ENCODE measurements around the gene NIPAL1.

NIPAL1 gene

DNA sequence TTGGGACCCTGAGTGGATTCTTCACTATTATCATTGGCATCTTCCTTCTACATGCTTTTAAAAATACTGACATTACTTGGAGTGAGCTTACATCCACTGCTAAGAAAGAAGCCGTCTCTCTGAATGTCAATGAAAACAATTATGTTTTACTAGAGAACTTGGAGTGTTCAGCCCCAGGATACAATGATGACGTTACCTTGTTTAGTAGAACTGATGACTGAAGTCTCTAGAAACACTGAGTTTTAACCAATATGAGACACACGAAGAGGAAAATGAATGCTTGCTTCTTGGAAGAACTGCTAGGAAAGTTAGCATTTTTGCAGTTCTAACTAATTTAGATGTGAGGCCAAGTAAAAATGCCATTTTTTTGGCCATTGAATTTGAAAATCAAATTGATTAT, 19.4 kb downstream of the NIPAL1 start:
- Mint-ChIP-seq H3K4me1 (ENCODE audit: low read depth) (peaks cover 52% of the 10 kb centered on the region), H3K9me3 (ENCODE audit: low read depth) (no peaks in the 10 kb centered on the region), H3K36me3 (peaks cover 2% of the 10 kb centered on the region), H3K4me3 (peak overlapping the region; percentile 64), H3K27ac (peak overlapping the region; percentile 93), H3K27me3 (no peaks in the 10 kb centered on the region)

DNA sequence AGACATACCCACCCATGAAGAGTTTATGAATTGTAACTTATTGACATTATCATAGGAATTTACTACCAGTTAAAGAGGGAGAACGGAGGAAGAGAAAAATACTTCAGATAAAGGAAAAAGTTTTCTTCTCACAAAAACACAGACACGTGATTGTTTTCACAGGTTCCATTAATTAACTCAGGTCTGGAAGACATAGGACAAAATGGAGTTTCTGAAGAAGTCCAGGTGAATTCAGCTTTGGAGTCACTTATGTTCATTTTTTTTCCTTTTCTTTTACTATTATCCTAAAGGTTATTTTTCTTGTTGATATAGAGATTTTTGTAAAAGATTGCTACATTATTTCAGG, 20.5 kb downstream of the NIPAL1 start:
- H3K4me1 Mint-ChIP-seq (ENCODE audit: low read depth), result peaks cover 60% of the 10 kb centered on the region
- no peaks in the 10 kb centered on the region for H3K9me3 Mint-ChIP-seq (ENCODE audit: low read depth)
- H3K27ac Mint-ChIP-seq, result peak overlapping the region; percentile 93
- H3K27me3 Mint-ChIP-seq, result no peaks in the 10 kb centered on the region
- H3K36me3 Mint-ChIP-seq, result peaks cover 2% of the 10 kb centered on the region
- peak overlapping the region; percentile 32 for H3K4me3 Mint-ChIP-seq

DNA sequence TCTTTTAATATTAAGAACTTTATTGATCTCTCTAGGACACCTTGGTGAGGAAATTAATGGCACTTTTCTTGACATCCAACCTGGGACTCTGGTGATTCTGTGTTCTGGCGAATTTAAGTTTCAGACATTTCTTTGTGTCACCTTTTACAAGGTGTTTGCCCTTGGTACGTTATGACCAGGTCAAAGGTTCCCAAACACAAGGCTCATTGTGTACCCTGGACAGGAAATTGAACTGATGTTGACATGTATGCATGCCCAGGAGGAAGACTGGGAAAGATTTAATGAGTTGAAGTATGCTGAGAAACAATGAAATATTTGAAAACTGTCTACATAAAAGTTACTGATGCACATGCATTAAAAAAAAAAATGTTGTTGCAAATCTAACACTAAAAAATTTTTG, 22.1 kb downstream of the NIPAL1 start:
- Mint-ChIP-seq H3K4me3 (no peak overlapping the region), H3K4me1 (ENCODE audit: low read depth) (peaks cover 69% of the 10 kb centered on the region), H3K9me3 (ENCODE audit: low read depth) (no peaks in the 10 kb centered on the region)

DNA sequence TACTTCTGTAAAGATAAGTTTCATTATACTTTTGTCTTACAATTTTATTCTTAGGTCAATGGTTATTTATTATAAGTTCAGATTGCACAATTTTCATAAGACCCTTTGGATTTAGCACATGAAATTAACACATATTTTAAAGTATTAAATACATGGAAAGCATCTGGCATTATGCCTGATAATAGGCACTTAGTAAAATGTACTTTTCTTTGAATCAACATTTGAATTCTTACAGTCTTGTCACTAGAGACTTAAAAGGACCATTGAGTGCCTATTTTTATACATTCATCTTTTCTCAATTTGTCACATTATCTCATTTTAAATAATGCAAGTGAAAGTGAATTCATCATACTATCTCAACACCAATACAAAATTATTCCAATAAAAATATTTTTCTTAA, 23.0 kb downstream of the NIPAL1 start:
- peak overlapping the region; percentile 28 for H3K27ac Mint-ChIP-seq
- H3K4me1 Mint-ChIP-seq (ENCODE audit: low read depth), result peaks cover 69% of the 10 kb centered on the region
- no peaks in the 10 kb centered on the region for H3K27me3 Mint-ChIP-seq
- H3K36me3 Mint-ChIP-seq, result peaks cover 2% of the 10 kb centered on the region
- H3K9me3 Mint-ChIP-seq (ENCODE audit: low read depth), result no peaks in the 10 kb centered on the region
- no peak overlapping the region for H3K4me3 Mint-ChIP-seq

More for the DNA sequence above, 22.1 kb downstream of the NIPAL1 start:
- no peaks in the 10 kb centered on the region for H3K27me3 Mint-ChIP-seq
- peaks cover 2% of the 10 kb centered on the region for H3K36me3 Mint-ChIP-seq
- no peak overlapping the region for H3K27ac Mint-ChIP-seq

DNA sequence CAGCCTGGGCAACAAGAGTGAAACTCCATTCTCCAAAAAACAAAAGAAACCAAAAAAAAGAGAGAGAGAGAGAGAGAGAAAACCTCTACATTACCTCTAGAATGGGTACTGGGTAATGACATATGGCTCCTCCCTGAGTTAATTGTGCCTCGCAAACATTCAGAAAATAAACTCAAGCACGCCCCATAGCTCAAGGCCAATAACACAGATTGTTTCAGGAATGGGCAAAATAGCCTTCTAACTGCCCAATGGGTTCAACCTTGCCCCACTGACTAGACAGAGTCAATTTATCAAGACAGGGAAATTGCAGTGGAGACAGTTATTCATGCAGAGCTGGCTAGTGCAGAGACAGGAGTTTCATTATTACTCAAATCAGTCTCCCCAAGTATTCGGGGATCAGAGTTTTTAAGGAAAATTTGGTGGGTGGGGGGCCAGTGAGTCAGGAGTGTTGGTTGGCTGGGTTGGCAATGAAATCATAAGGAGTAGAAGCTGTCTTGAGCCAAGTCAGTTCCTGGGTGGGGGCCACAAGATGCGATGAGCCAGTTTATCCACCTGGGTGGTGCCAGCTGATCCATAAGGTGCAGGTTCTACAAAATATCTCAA, 25.1 kb downstream of the NIPAL1 start:
- peaks cover 66% of the 10 kb centered on the region for H3K4me1 Mint-ChIP-seq (ENCODE audit: low read depth)
- peaks cover 2% of the 10 kb centered on the region for H3K36me3 Mint-ChIP-seq
- H3K9me3 Mint-ChIP-seq (ENCODE audit: low read depth), result no peaks in the 10 kb centered on the region
- H3K27ac Mint-ChIP-seq, result peak overlapping the region; percentile 67
- peak overlapping the region; percentile 11 for H3K4me3 Mint-ChIP-seq
- no peaks in the 10 kb centered on the region for H3K27me3 Mint-ChIP-seq

DNA sequence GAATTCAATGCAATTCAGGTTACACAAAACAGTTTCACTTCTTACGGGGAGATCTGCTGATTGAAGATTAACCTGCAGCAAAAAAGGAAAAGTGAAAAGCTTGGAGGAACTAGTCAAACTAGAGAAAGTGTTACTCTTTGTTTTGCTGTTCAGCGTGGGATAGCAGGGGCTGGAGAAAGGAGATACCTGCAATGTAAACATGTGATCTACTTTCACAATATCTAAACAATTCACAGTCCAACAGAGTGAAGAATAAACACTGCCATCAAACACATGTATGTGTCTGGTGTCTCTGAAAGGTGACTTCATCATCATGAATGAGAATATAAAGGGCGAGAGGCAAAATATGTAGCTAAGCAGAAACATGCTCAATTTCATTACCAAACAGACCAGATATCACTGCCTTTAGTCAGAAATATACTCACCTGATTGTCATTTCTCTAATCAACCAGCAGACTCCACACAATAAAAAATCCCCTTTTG, 26.4 kb downstream of the NIPAL1 start:
- Mint-ChIP-seq H3K27ac (no peak overlapping the region), H3K4me1 (ENCODE audit: low read depth) (peaks cover 72% of the 10 kb centered on the region), H3K4me3 (no peak overlapping the region), H3K36me3 (peaks cover 2% of the 10 kb centered on the region), H3K27me3 (no peaks in the 10 kb centered on the region), H3K9me3 (ENCODE audit: low read depth) (no peaks in the 10 kb centered on the region)

DNA sequence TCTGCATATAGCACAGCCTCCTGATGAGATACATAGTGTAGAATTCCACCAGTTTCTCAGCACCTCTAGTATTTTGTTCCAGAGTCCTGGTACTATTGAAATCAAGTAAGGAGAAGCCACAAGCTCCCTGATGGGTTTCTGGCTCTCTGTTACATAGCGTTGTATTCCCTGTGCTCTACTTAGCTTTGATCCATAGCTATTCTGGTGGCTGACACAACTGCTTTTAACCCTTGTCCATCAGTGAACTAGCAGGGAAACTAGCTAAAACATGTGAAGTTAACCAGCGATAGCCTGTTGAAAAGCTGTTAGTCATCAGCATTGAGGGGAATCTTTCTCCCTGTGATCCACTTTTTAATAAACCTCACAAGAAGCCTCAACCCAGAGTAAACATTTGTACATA, 26.9 kb downstream of the NIPAL1 start:
- H3K4me1 Mint-ChIP-seq (ENCODE audit: low read depth), result peaks cover 74% of the 10 kb centered on the region
- H3K36me3 Mint-ChIP-seq, result peaks cover 2% of the 10 kb centered on the region
- no peaks in the 10 kb centered on the region for H3K27me3 Mint-ChIP-seq
- H3K27ac Mint-ChIP-seq, result no peak overlapping the region
- no peak overlapping the region for H3K4me3 Mint-ChIP-seq
- no peaks in the 10 kb centered on the region for H3K9me3 Mint-ChIP-seq (ENCODE audit: low read depth)

DNA sequence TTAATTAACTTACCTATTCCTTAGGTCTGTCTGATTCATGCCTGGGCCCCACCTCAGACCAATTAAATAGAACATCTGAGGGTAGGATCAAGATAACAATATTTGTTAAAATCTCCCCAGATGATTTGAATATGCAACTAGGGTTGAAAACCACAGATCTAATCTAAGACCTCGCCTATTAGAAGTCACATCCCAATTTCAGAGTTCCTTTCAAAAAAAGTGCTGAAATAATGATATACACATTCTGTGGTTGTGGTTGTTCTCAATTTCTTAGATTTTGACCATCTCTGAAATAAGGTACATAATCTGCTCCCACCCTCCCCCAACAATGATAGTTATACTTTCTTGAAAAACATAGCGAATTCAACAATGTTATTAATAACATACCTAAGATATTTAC, 27.7 kb downstream of the NIPAL1 start:
- no peak overlapping the region for H3K27ac Mint-ChIP-seq
- no peaks in the 10 kb centered on the region for H3K9me3 Mint-ChIP-seq (ENCODE audit: low read depth)
- peaks cover 75% of the 10 kb centered on the region for H3K4me1 Mint-ChIP-seq (ENCODE audit: low read depth)
- no peak overlapping the region for H3K4me3 Mint-ChIP-seq
- H3K27me3 Mint-ChIP-seq, result no peaks in the 10 kb centered on the region
- H3K36me3 Mint-ChIP-seq, result no peaks in the 10 kb centered on the region

DNA sequence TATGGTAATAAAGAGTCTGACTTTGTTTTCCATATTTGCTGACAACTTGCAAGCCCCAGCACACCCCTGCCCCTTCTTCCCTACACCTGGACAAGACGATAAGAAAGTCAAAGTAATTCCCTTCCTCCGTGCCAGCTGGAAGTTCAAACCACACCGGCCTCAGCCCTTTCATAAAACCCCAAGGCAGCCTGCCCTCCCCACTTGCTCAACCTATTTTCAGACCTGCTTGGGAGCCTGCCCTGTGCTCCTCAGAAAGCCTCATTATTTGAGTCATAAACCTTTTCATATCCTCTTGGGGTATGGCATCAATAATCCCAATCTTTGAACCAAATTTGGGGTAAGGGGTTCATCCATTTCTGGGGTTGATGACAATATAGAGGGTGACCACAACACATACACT, 29.5 kb downstream of the NIPAL1 start:
- Mint-ChIP-seq H3K36me3 (no peaks in the 10 kb centered on the region), H3K27me3 (no peaks in the 10 kb centered on the region), H3K4me3 (peak overlapping the region; percentile 64), H3K4me1 (ENCODE audit: low read depth) (peaks cover 74% of the 10 kb centered on the region), H3K9me3 (ENCODE audit: low read depth) (no peaks in the 10 kb centered on the region), H3K27ac (peak overlapping the region; percentile 84)

DNA sequence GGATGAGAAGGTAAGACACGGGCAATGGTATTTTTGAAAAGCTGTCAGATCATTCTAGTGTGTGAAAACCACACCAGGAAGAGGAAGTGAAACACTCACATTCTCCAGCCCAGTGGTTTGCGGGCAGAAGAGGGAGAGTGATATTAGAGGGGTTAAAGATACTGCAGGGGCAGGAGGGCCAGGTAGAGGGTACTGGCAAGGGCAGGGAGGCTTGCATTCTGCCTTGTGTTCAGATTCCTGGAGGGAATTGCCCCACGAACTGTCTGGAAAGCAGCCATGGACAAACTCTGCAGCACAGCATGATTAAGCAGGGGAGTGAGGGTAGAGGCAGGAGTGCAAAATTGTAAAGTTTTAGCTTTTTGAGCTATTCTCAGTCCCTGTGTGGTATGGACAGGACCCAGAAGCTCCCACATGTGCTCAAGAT, 30.9 kb downstream of the NIPAL1 start:
- Mint-ChIP-seq H3K27me3 (no peaks in the 10 kb centered on the region), H3K9me3 (ENCODE audit: low read depth) (no peaks in the 10 kb centered on the region), H3K4me1 (ENCODE audit: low read depth) (peaks cover 65% of the 10 kb centered on the region), H3K36me3 (no peaks in the 10 kb centered on the region), H3K27ac (peak overlapping the region; percentile 56), H3K4me3 (peak overlapping the region; percentile 66)

DNA sequence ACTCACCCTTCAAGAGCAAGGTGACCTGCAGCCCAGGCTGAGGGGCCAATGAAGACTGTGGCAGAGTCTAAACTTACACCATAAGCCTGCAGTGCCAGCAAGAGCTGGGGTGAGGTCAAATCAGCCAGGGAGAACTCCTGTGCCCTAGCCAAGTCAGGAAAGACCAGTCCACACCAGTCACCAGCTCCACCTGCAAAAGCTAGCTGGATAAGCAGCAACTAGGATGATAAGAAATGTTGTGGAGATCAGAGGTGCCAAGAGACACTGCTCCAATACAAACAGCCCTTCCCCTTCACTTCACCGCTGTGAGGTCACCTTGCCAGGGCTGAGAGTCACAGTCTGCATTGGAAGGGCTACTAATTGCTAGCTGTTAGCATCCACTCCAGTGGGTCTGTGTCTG, 31.3 kb downstream of the NIPAL1 start:
- H3K4me3 Mint-ChIP-seq, result peak overlapping the region; percentile 66
- peaks cover 60% of the 10 kb centered on the region for H3K4me1 Mint-ChIP-seq (ENCODE audit: low read depth)
- H3K27ac Mint-ChIP-seq, result no peak overlapping the region
- no peaks in the 10 kb centered on the region for H3K27me3 Mint-ChIP-seq
- no peaks in the 10 kb centered on the region for H3K9me3 Mint-ChIP-seq (ENCODE audit: low read depth)
- no peaks in the 10 kb centered on the region for H3K36me3 Mint-ChIP-seq

DNA sequence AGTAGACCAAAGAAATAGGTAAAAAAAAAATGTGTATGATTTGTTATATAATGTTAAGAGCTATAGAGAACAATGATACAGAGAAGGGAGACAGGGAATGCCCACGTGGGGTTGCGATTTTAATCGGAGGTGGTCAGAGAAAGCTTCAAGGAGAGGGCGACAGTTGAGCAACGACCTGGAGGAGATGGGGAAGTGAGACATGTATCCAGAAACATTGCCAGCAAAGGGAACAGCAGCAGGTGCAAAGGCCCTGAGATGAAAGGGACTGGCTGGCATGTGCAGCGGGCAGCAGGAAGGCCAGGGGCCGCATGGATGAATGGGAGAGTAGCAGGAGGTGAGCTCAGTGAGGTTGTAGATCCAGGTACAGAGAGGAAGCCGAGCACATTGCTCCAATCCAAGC, 32.9 kb downstream of the NIPAL1 start:
- Mint-ChIP-seq H3K9me3 (ENCODE audit: low read depth) (no peaks in the 10 kb centered on the region), H3K27ac (no peak overlapping the region), H3K36me3 (no peaks in the 10 kb centered on the region), H3K4me3 (no peak overlapping the region), H3K27me3 (no peaks in the 10 kb centered on the region), H3K4me1 (ENCODE audit: low read depth) (peaks cover 45% of the 10 kb centered on the region)

DNA sequence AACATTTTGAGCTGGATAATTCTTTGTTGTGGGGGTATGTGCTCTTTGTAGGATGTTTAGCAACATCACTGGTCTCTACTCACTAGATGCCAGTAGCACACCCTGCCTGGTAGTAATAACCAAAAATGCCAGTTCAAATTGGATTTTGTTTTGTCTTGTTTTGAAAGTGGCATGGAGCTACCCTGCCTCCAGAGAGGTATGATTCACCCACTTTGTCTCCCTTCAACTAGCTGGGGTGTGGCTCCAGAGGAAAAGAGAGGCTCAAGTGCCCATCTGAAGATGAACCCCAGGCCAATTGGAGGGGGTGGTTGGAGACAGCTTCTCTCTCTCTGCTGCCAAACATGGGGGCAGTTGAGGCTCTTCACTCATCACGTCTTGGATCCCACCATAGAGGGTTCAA, 34.5 kb downstream of the NIPAL1 start:
- Mint-ChIP-seq H3K36me3 (no peaks in the 10 kb centered on the region), H3K27ac (no peak overlapping the region), H3K27me3 (no peaks in the 10 kb centered on the region), H3K9me3 (ENCODE audit: low read depth) (no peaks in the 10 kb centered on the region), H3K4me1 (ENCODE audit: low read depth) (peaks cover 32% of the 10 kb centered on the region), H3K4me3 (no peak overlapping the region)

DNA sequence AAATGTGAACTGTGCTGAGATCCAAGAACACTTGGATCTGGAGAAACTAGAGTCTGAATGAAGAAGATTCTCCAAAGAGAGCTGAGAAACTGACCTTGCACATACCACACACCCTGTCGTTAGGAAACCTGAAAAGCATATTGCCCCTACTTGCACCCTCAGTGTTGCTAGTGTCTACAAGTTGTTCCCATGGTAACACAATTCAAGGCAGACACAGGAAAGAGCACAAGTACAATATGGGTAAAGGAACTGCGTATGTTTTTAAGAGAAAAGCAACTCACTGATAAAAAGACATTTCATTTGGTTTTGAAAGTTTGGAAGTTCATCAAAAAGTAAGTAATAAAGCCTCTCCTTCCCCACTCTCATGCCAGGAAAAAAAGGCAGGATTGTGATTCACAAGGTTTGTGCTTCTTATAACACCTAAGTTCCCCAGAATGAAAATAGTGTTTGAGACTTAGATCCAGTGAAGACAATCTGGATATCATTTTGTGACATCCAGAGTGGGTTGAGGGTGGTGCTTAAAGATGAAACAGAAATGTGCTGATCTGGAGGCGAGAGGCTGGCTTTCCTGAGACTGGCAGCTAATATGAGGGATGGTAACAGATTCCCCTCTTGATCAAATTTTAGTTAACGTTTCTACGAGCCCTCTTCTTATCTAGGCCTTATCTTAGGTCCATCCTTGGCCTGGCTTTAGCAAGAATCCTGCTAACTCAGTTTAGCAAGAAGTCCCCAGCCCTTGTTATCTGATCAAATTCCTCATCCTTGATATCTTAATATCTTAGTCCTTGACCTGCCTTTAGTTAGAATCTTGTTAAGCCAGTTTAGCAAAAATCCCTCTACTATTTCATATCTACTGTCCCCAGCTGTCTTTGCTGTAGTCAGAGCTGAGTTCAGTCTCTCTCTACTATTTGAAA, 42.3 kb downstream of the NIPAL1 start:
- Mint-ChIP-seq H3K36me3 (peaks cover 7% of the 10 kb centered on the region), H3K9me3 (ENCODE audit: low read depth) (peaks cover 6% of the 10 kb centered on the region), H3K4me3 (no peak overlapping the region), H3K27me3 (no peaks in the 10 kb centered on the region), H3K27ac (peak overlapping the region; percentile 36), H3K4me1 (ENCODE audit: low read depth) (peaks cover 25% of the 10 kb centered on the region)

DNA sequence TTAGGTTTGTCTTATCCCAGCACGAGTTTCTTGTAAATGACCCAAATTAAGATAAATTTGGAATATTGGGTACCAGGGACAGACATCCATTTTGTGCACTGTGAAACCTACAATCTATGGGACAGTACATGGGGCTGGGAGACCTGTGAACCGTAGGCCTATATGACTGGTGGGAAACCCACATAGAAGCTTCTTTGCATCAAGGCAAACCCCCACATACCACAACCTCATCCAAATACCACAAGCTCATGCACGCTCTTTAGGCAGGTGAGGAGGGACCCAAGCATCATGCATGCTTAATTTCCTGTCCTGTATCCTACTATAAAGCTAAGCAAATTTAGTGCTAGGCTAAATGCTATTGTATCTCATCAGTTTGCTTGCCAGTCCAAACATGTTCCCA, 47.8 kb downstream of the NIPAL1 start:
- Mint-ChIP-seq H3K4me1 (ENCODE audit: low read depth) (peaks cover 42% of the 10 kb centered on the region), H3K36me3 (peaks cover 18% of the 10 kb centered on the region), H3K9me3 (ENCODE audit: low read depth) (peaks cover 6% of the 10 kb centered on the region), H3K27me3 (no peaks in the 10 kb centered on the region), H3K27ac (peak overlapping the region; percentile 48), H3K4me3 (peak overlapping the region; percentile 17)

Data from activated naive CD8-positive, alpha-beta T cell (primary cell).